ENCODE data around the gene NEDD4L. TPM values are rescaled to one million over a fixed set of nuclear protein-coding genes. Genes with fewer than 3 reads are reported as not detected.
"Not testable (repeated sequence)": the region's sequence is repeated elsewhere in the genome, so short reads cannot be mapped to it uniquely, and the experiment has no call there.

The NEDD4L gene
- polyA plus RNA-seq, 4 donors = 97.0 to 165 (median 131) TPM

DNA sequence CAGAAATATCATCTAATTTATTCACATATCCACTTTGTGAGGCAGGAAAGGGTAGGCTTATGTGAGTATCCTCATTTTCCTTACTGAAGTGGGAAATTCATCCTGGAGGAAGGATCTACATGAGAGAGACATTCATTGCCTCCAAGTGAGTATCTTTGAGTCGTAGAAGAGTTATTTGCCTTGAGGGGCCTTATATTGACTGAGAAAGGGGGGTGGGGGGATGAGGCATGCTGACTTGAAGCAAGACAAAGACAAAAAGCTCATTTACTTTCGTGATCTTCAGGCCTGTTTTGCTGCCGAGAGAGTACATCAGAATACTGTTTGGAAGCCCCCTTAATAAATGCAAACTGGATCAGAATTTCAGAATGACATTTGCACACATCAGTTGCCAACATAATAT, 17.6 kb upstream of the NEDD4L start:
- DNase-seq (ENCODE audit: low read depth in 4 of 4, low spot score in 2 of 4) = no peak

DNA sequence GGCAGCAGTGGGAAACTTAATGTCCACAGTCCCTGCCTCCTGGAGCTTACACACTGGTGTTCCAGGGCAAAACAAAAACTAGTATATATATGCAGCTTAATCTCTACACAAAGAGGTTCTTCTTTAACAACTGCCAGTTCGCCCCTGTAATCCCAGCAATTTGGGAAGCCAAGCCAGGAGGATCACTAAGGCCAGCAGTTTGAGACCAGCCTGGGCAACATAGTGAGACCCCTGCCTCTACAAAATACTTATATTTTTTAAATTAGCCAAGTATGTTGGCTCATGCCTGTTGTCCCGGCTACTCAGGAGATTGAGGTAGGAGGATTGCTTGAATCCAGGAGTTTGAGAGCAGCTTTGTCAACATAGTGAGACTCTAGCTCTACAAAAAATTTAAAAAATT, 17.2 kb upstream of the NEDD4L start:
- DNase-seq (ENCODE audit: low read depth in 4 of 4, low spot score in 2 of 4) = no peak

DNA sequence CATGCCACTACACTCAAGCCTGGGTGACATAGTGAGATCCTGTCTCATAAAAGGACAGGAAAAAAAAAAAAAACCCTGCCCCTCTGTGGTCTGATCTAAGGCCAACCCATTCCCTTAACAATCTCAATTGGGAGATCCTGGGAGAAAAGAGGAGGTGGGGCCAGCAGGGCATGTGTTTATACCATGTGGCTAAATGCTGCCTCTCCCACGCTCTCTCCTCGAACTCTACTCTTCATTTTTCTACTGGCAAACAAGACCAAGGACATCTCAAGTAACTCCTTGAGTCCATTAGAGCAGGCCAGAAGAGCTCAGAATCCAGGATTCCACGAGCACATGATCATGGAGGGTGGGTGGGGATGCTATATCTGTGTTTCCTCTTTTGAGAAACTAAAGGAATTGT, 16.7 kb upstream of the NEDD4L start:
- DNase-seq (ENCODE audit: low read depth in 4 of 4, low spot score in 2 of 4) = no peak

DNA sequence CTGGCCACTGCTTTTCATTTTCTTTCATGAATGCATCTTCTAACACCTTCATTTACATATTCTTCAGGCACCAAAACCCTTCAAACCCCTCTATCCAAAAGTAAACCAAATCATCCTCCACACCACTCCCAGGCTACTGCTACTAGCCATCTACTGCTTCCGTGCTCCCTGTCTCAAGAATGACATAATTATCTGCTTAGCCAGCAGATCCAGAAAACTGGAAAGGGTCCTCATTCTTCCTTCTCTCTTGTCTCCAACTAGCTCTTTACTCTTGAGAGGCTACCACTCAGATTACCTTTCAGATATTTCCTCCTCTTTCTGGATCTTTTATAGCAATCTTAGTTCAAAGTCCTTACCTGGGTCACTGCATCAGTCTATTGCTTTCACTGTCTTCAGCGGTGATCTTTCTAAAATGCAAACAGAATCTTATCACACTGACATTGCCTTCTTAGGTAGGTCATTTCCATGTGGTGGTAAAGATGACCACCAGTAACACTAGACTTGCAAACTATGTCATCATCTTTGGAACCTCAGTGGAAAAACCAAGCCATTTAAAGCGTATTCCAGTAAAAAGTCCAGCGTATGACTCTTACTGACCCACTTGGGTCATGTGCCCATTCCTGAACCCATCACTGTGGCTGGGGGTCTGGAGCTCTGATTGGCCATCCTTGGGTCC, 15.8 kb upstream of the NEDD4L start:
- DNase-seq (ENCODE audit: low read depth in 4 of 4, low spot score in 2 of 4) = no peak

DNA sequence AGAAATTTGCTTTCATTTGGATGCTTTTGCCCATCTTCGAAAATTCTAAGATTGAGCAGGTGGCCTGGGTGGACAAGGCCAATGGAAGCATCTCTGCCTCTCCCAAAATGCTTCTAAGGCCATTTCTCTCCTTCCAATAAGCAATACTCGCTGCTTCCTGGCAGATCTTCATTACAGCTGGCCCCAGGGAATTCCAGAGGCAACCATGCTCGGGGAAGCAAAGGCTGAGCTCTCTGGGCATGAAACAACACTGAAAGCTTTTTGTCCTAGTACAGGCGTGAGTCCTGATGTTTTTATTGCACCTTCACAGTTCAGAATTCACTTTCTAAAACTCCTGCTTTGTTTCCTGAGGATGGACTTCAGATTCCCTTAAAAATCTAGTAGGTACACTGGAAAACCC, 11.8 kb upstream of the NEDD4L start:
- DNase-seq (ENCODE audit: low read depth in 4 of 4, low spot score in 2 of 4) = no peak

DNA sequence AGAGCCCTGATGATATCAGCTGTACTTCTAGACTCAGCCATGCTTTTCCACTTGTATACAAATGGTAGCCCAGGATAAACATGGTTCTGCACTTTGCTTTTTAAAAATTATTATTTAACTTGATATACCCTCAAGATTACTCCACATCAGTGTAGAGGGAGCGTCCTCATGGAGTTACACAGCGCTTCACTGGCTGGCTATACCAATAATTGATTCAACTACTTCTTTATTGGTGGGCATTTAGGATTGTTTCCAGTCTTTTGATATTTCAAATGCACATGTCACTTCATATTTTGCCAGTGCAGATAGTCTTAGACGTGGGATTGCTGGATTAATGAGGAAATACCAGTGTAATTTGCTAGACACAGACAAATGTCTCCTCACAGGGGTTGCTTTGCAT, 10.8 kb upstream of the NEDD4L start:
- no peak for DNase-seq (ENCODE audit: low read depth in 4 of 4, low spot score in 2 of 4)

DNA sequence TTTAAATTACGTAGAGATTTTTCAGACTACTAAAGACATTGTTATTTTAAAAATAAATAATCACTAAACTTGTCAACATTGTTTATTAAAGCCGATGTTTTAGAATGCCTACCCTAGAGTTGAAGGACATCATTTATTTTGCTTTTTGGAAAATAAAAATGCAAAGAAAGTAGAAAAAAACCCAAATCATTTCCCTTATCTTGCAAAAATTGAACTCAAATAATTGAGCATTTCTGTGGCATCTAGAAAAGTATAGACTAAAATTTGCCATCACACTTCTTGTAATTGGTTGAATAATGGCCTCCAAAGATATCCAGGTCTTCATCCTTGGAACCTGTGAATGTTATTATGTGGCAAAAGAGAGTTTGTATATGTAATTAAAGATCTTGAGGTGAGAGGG, 9.7 kb upstream of the NEDD4L start:
- no peak for DNase-seq (ENCODE audit: low read depth in 4 of 4, low spot score in 2 of 4)

DNA sequence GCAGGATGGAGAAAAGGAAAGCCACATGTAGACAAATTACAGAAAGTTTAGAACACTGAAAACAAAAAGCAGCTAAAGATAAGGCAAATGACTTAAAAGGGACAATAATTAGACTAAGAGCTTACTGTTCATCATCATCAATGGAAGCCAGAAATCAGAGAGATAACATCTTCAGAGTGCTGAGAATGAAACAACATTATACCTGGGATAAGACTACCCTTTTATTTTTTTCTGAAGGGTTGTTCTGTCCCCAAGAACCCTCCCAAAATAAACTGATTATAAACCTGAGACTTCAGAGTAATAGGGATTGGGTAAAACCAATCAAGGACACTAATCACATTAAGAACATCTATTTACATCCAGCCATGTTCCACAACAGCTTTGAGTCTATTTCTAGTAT, 6.9 kb upstream of the NEDD4L start:
- DNase-seq (ENCODE audit: low read depth in 4 of 4, low spot score in 2 of 4) = no peak

DNA sequence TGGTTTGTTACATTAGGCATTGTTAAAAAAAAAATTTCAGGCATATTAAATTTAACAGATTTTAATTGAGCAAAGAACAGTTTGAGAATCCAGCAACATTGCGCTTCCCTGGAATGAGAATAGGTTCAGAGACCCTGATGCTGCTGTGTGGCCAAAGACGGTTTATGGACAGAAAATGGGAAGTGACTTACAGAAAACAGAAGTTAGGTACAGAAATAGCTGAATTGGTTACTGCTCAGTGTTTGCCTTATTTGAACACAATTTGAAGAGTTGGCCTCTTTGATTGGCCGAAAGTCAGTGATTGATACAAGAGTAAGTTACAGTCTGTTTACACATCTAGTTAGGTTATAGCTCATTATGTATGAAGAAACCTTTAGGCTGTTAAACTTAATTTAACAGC, 6.0 kb upstream of the NEDD4L start:
- no peak for DNase-seq (ENCODE audit: low read depth in 4 of 4, low spot score in 2 of 4)

DNA sequence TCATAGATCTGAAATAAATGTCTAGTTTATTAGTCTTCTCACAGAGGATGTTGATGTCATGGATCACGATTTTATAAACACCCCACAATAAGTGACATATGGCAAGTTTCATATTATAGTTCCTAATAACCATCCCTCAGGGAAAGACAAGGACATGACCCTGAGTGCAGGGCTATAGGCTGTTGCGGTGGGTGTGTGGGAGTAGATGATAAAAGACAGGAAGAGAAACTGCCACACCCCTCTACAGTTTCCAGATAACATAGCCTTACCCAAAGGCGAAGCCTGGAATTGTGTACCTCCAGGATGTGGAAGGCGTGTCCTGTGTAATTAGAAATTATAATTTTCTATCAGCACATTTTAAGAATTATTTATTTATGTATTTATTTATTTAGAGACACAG, 2.4 kb upstream of the NEDD4L start:
- no peak for DNase-seq (ENCODE audit: low read depth in 4 of 4, low spot score in 2 of 4)

DNA sequence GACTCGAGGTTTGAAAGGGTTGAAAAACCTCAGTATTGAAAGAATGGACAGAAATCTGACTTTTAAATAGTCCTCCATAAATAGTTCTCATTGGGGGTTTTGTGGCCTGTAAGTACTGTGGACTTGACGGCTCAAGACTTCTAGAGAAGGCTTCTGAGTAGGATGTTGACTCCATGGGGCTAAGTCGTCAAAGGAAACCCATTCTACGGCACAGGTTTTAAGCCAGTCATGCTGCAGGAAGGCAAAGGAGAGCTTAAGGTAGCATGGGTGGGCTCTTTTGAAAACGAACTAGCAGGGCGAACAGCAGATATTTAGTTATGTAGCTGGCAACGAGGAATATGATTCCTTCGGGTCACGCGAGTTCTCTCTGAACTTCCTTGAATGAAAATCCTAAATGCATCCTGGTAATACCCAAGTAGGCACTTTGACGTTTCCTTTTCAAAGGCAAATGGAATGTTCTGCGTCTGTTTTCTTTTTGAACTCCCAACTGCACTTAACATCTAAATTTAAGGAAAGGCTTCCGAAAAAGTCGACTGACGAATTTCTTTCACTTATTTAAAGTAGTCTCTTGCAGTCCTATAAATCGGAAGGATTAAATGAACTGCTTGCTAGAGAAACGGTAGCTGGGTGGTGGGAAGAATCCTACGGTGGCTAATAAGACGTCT, 1.1 kb upstream of the NEDD4L start:
- DNase-seq (ENCODE audit: low read depth in 4 of 4, low spot score in 2 of 4) = no peak

DNA sequence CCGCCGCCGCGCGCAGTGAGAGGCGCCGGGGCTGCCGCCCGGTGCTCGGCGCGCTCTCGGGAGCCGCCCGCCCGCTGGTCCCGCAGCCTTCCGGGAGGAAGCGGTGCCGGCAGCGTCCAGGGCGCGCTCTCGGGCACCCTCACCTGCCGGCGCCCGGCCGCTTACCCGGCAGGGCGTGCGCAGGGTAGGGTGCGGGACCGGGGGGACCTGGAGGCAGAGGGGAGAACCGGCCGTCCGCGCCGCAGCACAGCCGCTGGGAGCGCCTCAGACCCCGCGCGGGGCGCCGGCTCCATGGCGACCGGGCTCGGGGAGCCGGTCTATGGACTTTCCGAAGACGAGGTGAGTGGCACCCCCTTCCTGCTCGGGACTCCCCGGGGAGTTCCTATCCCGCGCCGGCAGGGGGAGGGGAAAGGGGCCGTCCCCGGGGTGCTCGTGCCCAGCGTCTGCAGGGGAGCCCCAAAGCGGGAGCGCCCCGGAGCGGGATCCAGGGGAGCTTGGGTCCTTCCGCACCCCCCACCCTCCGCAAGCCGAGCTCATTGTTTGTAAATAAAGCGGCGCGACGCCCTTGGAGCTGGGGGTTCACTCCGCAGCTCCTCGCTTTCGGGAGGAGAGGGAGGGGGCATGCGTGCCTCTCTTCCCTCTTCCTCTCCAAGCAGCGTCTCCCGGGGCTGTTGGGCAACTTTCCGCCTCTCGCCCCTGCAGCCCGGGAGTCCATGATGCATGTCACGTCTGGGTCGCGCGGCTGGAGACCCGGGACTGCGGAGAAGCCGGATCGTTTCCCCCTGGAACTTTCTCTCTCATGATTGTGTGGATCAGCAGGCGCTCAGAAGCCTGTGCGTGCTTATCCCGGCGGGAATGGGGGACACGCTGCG, 580 bp downstream of the NEDD4L start:
- DNase-seq (ENCODE audit: low read depth in 4 of 4, low spot score in 2 of 4) = no peak

DNA sequence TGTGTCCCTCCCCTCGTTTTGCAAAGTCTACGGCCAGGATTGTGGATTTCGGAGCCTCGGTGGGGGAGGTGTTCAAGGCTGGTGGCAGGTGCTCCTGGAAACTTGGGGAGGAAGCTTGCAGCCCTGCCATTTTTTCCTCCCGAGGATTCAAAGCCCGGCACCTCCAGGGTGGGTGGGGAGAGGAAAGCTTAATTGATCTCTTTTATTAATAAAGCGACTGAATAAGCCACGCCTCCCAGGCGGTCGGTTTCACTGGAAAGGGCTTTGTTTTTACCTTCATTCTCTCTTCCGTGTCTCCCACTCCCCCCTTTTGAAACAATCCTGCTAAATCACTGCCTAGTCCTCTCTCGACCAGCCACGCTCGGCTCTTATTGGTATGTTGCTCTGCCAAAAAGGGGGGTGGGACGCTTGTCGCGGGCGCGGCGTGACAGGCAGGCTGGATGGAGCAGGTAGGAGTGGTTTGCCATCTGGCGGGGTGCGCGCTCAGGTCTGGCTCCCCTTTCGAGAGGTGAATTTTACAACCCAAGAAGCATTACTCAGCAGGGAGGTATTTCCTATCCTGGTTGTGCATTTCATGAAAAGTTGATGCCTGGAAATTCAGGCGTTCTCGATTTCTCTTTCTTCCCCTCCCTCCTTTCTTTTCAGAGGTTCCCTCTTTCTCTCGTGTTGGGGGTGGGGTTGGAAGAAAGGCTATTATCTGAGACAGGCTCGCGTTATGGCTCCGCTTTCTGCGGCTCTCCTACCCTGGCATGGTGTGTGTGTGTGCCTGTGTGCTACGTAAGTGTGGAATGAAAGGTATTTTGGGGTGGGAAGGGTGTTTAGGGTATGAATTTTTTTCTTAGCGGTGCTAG, 1.4 kb downstream of the NEDD4L start:
- DNase-seq (ENCODE audit: low read depth in 4 of 4, low spot score in 2 of 4) = no peak

DNA sequence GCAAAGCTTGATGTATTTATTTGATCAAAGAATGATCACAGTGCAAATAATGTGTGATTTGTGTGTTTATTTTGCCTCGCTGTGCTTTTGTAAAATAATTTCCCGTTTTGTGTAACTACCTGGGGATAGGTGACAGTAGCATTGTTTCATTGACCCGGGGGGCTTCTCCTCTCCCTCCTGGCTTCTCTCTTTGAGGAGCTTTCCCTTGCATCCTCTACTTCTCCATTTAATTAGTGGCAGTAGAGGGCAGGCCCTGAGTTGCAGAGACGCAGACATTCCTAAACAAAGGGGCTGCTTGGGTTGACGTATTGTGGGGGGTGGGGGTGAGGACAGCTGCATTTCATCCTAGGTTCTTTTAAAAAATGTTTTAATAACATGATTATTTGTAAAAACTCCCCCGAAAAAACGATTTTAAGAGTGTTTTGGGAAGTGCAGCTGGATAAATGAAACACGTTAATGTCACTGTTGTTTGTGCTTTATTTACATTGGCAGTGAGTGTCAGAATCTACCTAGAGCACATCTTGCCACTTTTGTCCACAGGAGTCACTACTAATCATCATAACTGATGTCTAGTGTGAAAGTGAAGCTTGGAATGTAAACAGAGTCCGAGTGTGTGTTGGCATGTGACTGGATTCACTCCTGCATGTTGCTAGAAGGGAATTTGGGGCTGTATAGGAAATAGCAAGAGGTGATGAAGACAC, 2.2 kb downstream of the NEDD4L start:
- DNase-seq (ENCODE audit: low read depth in 4 of 4, low spot score in 2 of 4) = no peak

DNA sequence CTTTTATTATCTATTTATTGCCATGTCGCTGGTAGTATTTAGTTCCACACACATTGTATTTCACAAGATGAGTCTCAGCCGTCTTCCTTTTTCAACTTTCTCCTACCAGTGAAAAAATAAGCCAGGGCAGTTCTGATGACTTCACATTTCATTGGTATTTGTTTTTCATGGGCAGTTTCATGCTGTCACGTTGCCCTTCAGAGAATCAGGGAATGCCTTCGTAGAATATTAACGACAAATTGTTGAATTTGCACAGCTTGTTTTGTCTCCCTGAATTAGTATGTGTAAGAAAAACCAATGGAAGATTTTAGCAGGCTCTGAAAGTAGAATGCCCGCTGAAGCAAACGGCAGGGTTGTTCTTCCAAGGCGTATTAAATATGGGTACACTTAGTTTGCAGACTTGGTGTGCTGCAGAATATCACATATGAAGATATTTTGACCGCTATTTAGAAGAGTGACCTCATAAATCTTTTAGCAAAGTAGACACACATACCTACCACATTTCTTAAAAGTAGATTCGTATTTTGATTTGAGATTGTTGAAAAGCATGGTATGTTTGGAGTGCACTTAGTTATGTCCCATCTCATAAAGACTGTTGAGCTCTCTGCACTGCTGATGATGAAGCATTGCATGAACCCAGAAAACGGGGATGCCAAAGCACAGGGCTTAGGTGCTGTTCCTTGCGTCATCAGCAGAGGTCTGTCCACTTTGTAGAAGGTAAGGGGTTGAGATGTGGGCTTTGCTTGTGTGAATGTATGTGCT, 2.9 kb downstream of the NEDD4L start:
- no peak for DNase-seq (ENCODE audit: low read depth in 4 of 4, low spot score in 2 of 4)

DNA sequence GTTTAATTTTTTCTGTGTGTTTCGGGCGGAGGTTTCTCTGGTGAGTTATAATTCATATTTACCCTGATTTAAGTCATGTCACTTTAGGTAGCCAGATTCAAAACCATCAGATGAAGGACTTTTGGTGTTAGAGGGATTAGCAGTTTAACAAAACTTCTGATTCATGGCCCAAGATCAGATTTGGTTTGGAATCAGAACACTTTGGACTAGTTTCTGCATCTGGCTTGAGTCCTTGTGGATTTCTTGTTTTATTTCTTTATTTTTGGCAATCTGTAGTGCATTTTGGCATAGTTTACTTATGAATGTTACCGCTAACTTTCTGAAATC, 3.5 kb downstream of the NEDD4L start:
- DNase-seq (ENCODE audit: low read depth in 4 of 4, low spot score in 2 of 4) = no peak

DNA sequence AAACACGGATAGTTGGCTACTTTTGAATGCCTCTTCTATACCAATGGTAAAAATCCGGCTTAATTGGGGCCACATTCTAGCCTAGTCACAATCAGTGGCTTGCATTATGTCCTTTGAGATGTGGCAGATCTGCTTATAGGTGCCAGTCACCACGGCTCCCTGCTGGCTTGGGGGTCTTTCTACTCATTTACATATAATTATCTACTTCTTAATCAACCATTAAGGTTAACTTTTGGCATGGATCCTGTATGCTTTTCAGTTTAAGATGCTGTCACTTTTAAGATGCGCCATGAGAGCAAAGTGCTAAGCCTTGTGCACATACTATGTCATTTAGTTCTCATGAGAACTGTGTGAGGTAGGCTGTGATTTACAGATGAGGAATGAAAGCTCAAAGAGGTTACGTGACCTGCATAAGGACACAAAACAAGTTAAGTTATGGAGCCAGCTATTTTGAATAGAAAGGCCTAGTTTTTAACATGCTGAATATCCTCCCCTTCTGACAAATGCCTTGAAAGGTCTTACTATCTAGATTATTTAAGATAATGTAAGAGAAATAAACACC, 4.1 kb downstream of the NEDD4L start:
- no peak for DNase-seq (ENCODE audit: low read depth in 4 of 4, low spot score in 2 of 4)

DNA sequence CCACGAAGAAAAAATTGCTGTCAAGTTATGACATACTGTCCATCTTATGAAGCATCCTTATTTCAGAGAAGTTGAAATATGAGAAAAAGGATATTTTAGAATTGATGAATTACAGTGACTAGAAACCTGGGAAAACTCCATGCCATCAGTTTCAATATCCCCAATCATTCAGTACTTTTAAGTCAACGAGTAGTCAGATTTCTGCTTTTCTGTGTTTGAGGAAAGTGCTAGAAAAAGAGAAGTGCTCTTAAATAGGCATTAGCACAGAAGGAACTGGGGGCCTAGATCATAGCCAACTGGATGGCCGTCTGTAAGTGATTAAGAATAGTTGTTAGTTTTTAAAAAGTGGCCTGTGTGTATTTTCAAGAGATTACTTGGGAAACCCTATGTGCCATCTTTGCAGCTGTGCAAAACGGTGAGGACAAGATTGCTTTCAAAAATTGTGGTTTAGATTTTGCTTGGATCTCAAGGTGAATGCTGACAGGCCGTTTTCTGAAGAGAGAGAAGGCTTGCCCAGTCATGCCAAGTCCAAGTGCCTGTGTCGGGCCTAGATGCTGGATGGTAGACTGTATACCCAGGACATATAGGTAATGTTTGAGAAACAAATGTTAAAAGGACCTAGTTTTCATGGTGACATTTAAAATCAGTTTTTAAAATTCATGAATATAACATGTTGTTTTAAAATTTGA, 5.1 kb downstream of the NEDD4L start:
- DNase-seq (ENCODE audit: low read depth in 4 of 4, low spot score in 2 of 4) = no peak

DNA sequence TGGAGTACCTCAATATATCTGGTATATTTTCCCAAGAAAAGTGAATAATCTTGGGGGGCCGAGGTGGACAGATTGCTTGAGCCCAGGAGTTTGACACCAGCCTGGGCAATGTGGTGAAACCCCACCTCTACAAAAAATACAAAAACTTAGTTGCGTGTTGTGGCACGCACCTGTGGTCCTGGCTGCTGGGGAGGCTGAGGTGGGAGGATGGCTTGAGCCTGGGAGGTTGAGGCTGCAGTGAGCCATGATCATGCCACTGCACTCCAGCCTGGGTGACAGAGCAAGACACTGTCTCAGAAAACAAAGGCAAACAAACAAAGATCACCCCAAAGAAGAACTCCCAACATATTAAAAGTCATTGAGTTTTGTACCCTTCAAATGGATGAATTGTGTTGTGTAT, 6.9 kb downstream of the NEDD4L start:
- not testable (repeated sequence) for DNase-seq (ENCODE audit: low read depth in 4 of 4, low spot score in 2 of 4)

All from left renal cortex interstitium (tissue), 4 donors.